Gastrocnemius medialis (tissue), 4 donors: Measurements from ENCODE around the gene ARMC7. TPM values are rescaled to one million over a fixed set of nuclear protein-coding genes. Genes with fewer than 3 reads are reported as not detected.
"Not testable (repeated sequence)": the region's sequence is repeated elsewhere in the genome, so short reads cannot be mapped to it uniquely, and the experiment has no call there.

Source experiments
- ATAC-seq, 2 donors: fragments of 150-250 bp; one replicate each; pipeline ENCODE4 v1.9.1; 2016
- DNase-seq, 2 donors: peaks; one replicate each; pipeline ENCODE4 v3.0.0-alpha.2; 2019
- H3K27ac ChIP-seq, 4 donors: fragments of 200-600 bp; sonication (generic); 1 replicate in 1 of 4; 2 replicates in 3 of 4; pipeline ENCODE4 v1.5.1; 2016 to 2018; ENCODE audit warnings: mild to moderate bottlenecking in 2 of 4, moderate library complexity in 1 of 4
- H3K27me3 ChIP-seq, 3 donors: fragments of 200-600 bp; sonication (generic) in 2 of 3; 1 replicate in 1 of 3; 2 replicates in 2 of 3; pipeline versions ENCODE4 v1.5.1 to v1.6.0; 2016 to 2019; ENCODE audit warnings: mild to moderate bottlenecking in 1 of 3, moderate library complexity in 1 of 3
- H3K36me3 ChIP-seq, 2 donors: fragments of 200-600 bp; sonication (generic) in 1 of 2; one replicate each; pipeline ENCODE4 v1.5.1; 2017 to 2018
- H3K4me1 ChIP-seq, 2 donors: fragments of 200-600 bp; sonication (generic) in 1 of 2; one replicate each; pipeline ENCODE4 v1.5.1; 2016 to 2017; ENCODE audit warnings: mild to moderate bottlenecking in 2 of 2
- H3K4me3 ChIP-seq, 4 donors: fragments of 200-600 bp; sonication (generic) in 3 of 4; 1 replicate in 1 of 4; 2 replicates in 3 of 4; pipeline ENCODE4 v1.5.1; 2016 to 2019; ENCODE audit warnings: mild to moderate bottlenecking in 2 of 4
- H3K9me3 ChIP-seq, 3 donors: fragments of 200-600 bp; sonication (generic) in 2 of 3; 1 replicate in 1 of 3; 2 replicates in 2 of 3; pipeline ENCODE4 v1.5.1; 2016 to 2019
- CTCF ChIP-seq, 5 experiments: fragments of 450-650 bp in 3 of 5; fragments of 200-600 bp in 2 of 5; sonication (generic) in 2 of 5; IDR thresholded peaks in 4 of 5; conservative IDR thresholded peaks in 1 of 5; 1 replicate in 4 of 5; 2 replicates in 1 of 5; pipeline ENCODE4 v1.5.1; 2016 to 2019; ENCODE audit warnings: antibody characterized with exemption in 5 of 5, mild to moderate bottlenecking in 3 of 5, moderate library complexity in 3 of 5
- POLR2A ChIP-seq, 2 donors: fragments of 450-650 bp; IDR thresholded peaks; one replicate each; pipeline ENCODE4 v1.6.1; 2017; ENCODE audit warnings: antibody characterized with exemption in 2 of 2, mild to moderate bottlenecking in 2 of 2, moderate library complexity in 2 of 2
- in situ Hi-C, 4 donors: fragments of 200-750 bp; cut with MboI; loops; one replicate each; pipeline versions ENCODE4 v1.15.0 to v1.8.0; 2017; ENCODE audit warnings: low sequenced_read_pairs in 4 of 4
- intact Hi-C: fragments of 100-400 bp; cut with DNase I; formaldehyde crosslinking; loops from one replicate; pipeline ENCODE4 v1.15.1; 2023; ENCODE audit warnings: low total_unique reads
- total RNA-seq, 4 donors: library from RNA; depleted of rRNA; stranded (reverse); fragments of >200 nt; gene quantifications; one replicate each; pipeline versions ENCODE4 v1.1.0 to v1.2.3, GENCODE V29; 2016

The ARMC7 gene
- total RNA-seq, 4 donors from 2014 or later: 2.0 to 4.4 (median 3.0) TPM

DNA sequence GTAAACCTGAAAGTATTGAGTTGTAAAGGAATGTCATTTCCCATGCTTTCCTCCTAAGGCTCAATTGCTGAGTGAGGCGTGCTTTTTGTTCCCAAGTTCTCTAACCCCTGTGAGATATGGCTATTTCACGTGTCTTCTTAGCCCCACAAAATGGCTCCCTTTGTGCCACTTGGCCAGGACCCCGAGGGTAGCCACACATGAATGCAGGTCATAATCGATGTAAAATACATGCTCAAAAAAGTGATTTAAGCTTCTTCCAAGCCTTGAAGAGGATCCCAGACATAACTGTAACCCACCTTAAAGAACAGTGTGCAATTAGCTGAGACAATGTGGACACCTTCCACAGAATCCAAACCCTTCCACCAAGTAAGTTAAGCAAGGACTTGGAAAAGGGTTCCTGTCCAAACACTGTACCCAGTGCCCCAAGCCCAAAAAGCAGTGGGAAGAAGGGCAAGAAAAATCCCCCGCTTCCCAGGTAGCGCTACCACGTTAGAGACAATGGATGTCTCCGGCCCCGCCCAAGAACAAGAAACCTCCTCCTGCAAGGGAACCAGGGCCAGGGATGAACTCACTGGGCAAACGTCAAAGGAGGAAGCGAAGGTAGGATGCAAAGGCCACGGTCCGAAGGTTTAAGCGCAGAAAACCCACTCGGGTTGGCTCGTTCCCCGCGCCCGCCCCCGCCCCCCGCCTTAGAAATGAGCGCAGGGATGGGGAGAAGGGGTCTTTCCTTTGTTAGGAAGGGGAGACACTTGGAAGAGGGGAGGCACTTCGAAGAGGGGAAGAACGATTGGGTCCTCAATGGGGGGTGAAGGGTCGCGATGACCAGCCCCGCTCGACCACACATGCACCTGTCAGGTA, 43.4 kb downstream of the ARMC7 start:
- no peak for ATAC-seq
- no peaks in the 10 kb centered on the region for H3K27me3 ChIP-seq
- intact Hi-C loops (no loop called here), in situ Hi-C loops (no loop called here)
- TF ChIP-seq CTCF (IDR thresholded peaks at IDR 0.05 in 4 of 5, conservative IDR thresholded peaks at IDR 0.05 in 1 of 5) (no peak), POLR2A (IDR thresholded peaks at IDR 0.05) (no peak)
- no peak for DNase-seq
- H3K36me3 ChIP-seq: peaks cover 0 to 4% of the 10 kb centered on the region in 2 donors
- peaks cover 19 to 21% of the 10 kb centered on the region in 2 donors for H3K4me1 ChIP-seq
- H3K27ac ChIP-seq: no peak overlapping the region
- peak overlapping the region; percentile 65 to 83 (median 74) for H3K4me3 ChIP-seq
- H3K9me3 ChIP-seq: no peaks in the 10 kb centered on the region

GRCh38 chr17:75153780-75154194, 44.0 kb downstream of the ARMC7 start:
- TF ChIP-seq POLR2A (IDR thresholded peaks at IDR 0.05): no peak
- TF ChIP-seq CTCF (IDR thresholded peaks at IDR 0.05 in 4 of 5, conservative IDR thresholded peaks at IDR 0.05 in 1 of 5): no peak
- intact Hi-C loops (loop anchor here (2.0 kb wide), 1 partner anchor 23 kb away; the partner anchor contains the start of gene NT5C), in situ Hi-C loops (no loop called here)
- ATAC-seq: peak in 1 of 2 donors; percentile 27
- DNase-seq: no peak
- peak overlapping the region; percentile 65 to 83 (median 74) for H3K4me3 ChIP-seq
- no peaks in the 10 kb centered on the region for H3K36me3 ChIP-seq
- peaks cover 19 to 21% of the 10 kb centered on the region in 2 donors for H3K4me1 ChIP-seq
- no peaks in the 10 kb centered on the region for H3K27me3 ChIP-seq
- H3K27ac ChIP-seq: peak overlapping the region in 3 of 4 donors; percentile 80 to 89 (median 86)
- H3K9me3 ChIP-seq: no peaks in the 10 kb centered on the region

DNA sequence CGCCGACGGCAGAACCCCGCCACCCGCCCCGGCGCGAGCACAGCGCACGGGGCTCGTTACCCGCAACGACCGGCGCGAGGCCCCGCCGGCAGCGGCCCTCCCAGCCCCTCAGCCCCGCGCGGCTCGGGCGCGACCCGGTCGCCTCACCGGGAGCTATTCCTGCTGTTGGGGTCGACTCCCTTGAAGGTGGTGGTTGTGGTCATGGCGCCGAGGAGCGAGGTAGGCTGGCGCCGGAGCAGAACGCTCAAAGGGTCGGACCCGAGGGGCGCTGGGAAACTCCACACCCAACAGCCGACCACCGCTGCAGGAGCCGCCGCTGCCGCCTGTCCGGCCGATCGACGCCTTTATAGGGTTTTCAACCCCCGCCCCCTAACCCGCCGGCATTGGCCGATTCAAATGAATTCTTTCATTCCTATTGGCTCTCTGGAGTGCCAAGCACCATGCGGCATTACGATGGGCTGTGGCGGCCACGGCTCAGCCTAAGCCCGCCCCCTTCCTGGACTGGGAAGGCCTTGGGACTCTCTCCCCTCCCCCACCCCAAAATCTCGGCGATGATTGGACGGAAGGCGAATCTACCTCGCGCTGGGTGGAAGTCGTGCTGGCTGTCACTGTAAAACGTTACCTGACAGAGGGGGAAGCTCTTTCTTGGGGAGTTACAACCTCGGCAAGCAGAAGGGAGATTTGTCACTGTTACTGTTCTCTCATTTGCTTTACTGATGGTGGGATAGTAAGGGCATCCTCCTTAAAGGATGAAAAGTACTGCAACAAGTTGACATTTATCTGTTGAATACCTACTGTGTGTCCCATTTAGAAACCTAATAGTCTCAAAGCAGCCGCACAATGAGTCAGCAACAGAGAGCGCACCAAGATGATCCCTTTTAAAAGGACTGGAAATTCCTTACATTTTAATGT, 44.7 kb downstream of the ARMC7 start, which contains the start of gene JPT1:
TSS of gene JPT1 (minus strand) at position 318 of the 912 bp plus-strand sequence. CDS start at position 203, 115 bp downstream.
- Histone ChIP-seq H3K27me3 (no peaks in the 10 kb centered on the region), H3K4me3 (peak within 1 kb of the TSS; percentile 65 to 83 (median 74)), H3K27ac (peak within 1 kb of the TSS; percentile 70 to 89 (median 83)), H3K36me3 (no peaks in the 10 kb centered on the region), H3K9me3 (no peaks in the 10 kb centered on the region), H3K4me1 (peaks cover 19 to 21% of the 10 kb centered on the region in 2 donors)
- in situ Hi-C loops: no loop called here
- ATAC-seq (peak; percentile 95 to 99), DNase-seq (peak; percentile 99)
- peak in 2 of 5 experiments; percentile 13 to 22 for TF ChIP-seq CTCF (IDR thresholded peaks at IDR 0.05 in 4 of 5, conservative IDR thresholded peaks at IDR 0.05 in 1 of 5)
- peak; percentile 98 to 100 for TF ChIP-seq POLR2A (IDR thresholded peaks at IDR 0.05)
- intact Hi-C loops: loop anchor here (2.0 kb wide), 1 partner anchor 24 kb away; the partner anchor contains the start of gene NT5C

DNA sequence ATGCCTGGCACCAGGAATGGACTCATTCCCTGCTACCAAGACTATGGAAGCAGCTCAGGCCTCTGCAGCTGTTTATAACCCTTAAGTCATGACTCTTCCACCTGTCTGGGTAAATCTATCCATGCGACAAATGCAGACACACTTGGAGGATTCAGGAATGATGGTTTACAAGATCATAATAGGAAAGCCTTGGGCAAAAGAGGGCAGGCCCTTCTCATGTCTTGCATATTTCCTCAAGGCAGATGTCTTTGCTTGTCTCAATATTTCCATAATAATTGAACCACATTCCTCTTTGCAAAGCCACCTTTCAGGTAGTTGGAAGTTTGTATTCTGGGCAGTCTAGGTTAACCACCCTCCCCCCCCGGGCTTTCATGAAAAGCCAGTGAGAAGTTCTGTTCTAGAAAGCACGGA, 45.4 kb downstream of the ARMC7 start:
- H3K27ac ChIP-seq: peak overlapping the region; percentile 70 to 89 (median 83)
- H3K9me3 ChIP-seq: no peaks in the 10 kb centered on the region
- H3K4me1 ChIP-seq: peaks cover 19 to 26% of the 10 kb centered on the region in 2 donors
- TF ChIP-seq POLR2A (IDR thresholded peaks at IDR 0.05): no peak
- no peak for TF ChIP-seq CTCF (IDR thresholded peaks at IDR 0.05 in 4 of 5, conservative IDR thresholded peaks at IDR 0.05 in 1 of 5)
- H3K4me3 ChIP-seq: peak overlapping the region in 3 of 4 donors; percentile 14 to 65 (median 46)
- in situ Hi-C loops: no loop called here
- no peaks in the 10 kb centered on the region for H3K36me3 ChIP-seq
- DNase-seq: peak in 1 of 2 donors; percentile 45
- no peaks in the 10 kb centered on the region for H3K27me3 ChIP-seq
- ATAC-seq: peak; percentile 24 to 68
- intact Hi-C loops: loop anchor here (2.0 kb wide), 1 partner anchor 24 kb away; the partner anchor contains the start of gene NT5C

DNA sequence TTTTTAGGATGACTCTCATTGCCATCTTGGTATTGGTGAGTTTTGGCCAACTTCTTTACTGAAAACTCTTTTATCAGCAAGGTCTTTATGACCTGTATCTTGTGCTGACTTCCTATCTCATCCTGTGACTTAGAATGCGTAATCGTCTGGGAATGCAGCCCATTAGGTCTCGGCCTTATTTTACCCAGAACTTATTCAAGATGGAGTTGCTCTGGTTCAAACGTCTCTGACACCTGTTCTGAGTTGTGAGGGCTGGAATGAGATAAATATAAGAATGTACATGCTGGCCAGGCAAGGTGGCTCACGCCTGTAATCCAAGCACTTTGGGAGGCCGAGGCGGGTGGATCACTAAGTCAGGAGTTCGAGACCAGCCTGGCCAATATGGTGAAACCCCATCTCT, 48.7 kb downstream of the ARMC7 start:
- intact Hi-C loops, ATAC-seq, DNase-seq, H3K27me3 ChIP-seq, H3K4me3 ChIP-seq, in situ Hi-C loops, H3K36me3 ChIP-seq, H3K9me3 ChIP-seq, H3K27ac ChIP-seq: not testable (repeated sequence)
- H3K4me1 ChIP-seq: peaks cover 12 to 13% of the 10 kb centered on the region in 2 donors
